Measurements from ENCODE around the gene OR2L5.

The OR2L5 gene

GRCh38 chr1:248013229-248013710 is at the start of gene OR2L5:
Gene OR2L5 (plus strand): TSS chr1:248013660. CDS start chr1:248021948, 8,288 bp downstream.
- DNase-seq: no peak

- no peak for DNase-seq
These were observed 48.5 kb upstream of the OR2L5 start, which contains the start of gene OR2AK2 for GRCh38 chr1:247964933-247965332. Gene OR2AK2 (plus strand): TSS chr1:247965233. CDS start chr1:247965377, 144 bp downstream.

GRCh38 chr1:247966532-247967204 is 46.8 kb upstream of the OR2L5 start:
- no peak for DNase-seq

GRCh38 chr1:247992986-247993385 is 20.5 kb upstream of the OR2L5 start:
- no peak for DNase-seq

GRCh38 chr1:247998811-247999210 is 14.6 kb upstream of the OR2L5 start:
- no peak for DNase-seq

GRCh38 chr1:248000169-248000568 is 13.3 kb upstream of the OR2L5 start:
- no peak for DNase-seq

- DNase-seq: no peak
These were observed 5.7 kb upstream of the OR2L5 start for GRCh38 chr1:248007778-248008177.

GRCh38 chr1:248009681-248010080 is 3.8 kb upstream of the OR2L5 start:
- no peak for DNase-seq

GRCh38 chr1:248015803-248016202 is 2.3 kb downstream of the OR2L5 start:
- DNase-seq: no peak

GRCh38 chr1:248029770-248030169 is 16.3 kb downstream of the OR2L5 start, which contains the start of gene OR2L2:
Gene OR2L2 (plus strand): TSS chr1:248030070. CDS start chr1:248038268, 8,198 bp downstream.
- no peak for DNase-seq

- DNase-seq: no peak
These were observed 31.7 kb downstream of the OR2L5 start for GRCh38 chr1:248045209-248045608.

GRCh38 chr1:248046536-248046935 is 33.1 kb downstream of the OR2L5 start, which contains the start of gene OR2L3:
Gene OR2L3 (plus strand): TSS chr1:248046836. CDS start chr1:248060682, 13,846 bp downstream.
- no peak for DNase-seq

GRCh38 chr1:248047008-248047407 is 33.5 kb downstream of the OR2L5 start:
- no peak for DNase-seq

- no peak for DNase-seq
These were observed 41.2 kb downstream of the OR2L5 start for GRCh38 chr1:248054671-248055070.

GRCh38 chr1:248055261-248055660 is 41.8 kb downstream of the OR2L5 start:
- no peak for DNase-seq

GRCh38 chr1:248065071-248065470 is 51.6 kb downstream of the OR2L5 start:
- DNase-seq: no peak

GRCh38 chr1:248065604-248066003 is 52.1 kb downstream of the OR2L5 start:
- DNase-seq: no peak

Data from activated CD8-positive, alpha-beta memory T cell treated with anti-CD3 and anti-CD28 coated beads, Interleukin-2, amount 50 U/mL, for 4 hours (primary cell).